BJ (cell line): Measurements from ENCODE around the gene CPA4. TPM values are rescaled to one million over a fixed set of nuclear protein-coding genes. Genes with fewer than 3 reads are reported as not detected.

Source experiments
- CTCF ChIA-PET: fragments of 350-600 bp; formaldehyde crosslinking; extraction: SDS; loops from one replicate; lab custom pipeline; 2021; ENCODE audit warnings: antibody characterized with exemption, inconsistent platforms; lab: Yijun Ruan, JAX
- POLR2A ChIA-PET: fragments of 300-600 bp; sonication (Branson Sonifier 250); formaldehyde crosslinking; extraction: SDS; loops from one replicate; lab custom pipeline; 2021; ENCODE audit warnings: antibody characterized with exemption; lab: Charles Lee
- DNase-seq: peaks from one replicate; pipeline ENCODE4 v3.0.0-alpha.2; 2011; ENCODE audit warnings: low read depth
- H3K27me3 ChIP-seq: 2 replicates; pipeline ENCODE4 v1.6.0; 2011; ENCODE audit warnings: low read length; ENCODE audit not compliant: control insufficient read depth, insufficient read depth
- H3K36me3 ChIP-seq: 2 replicates; pipeline ENCODE4 v1.5.1; 2011; ENCODE audit warnings: low read length; ENCODE audit not compliant: control insufficient read depth, insufficient read depth
- H3K4me3 ChIP-seq: 2 replicates; pipeline ENCODE4 v1.5.1; 2011; ENCODE audit warnings: low read depth, mild to moderate bottlenecking, control low read depth, low read length
- CTCF ChIP-seq: IDR thresholded peaks from 2 replicates; pipeline ENCODE4 v1.5.1; 2011; ENCODE audit warnings: low read depth, mild to moderate bottlenecking, control low read depth, inconsistent platforms, low read length, moderate library complexity; ENCODE audit not compliant: insufficient read depth
- polyA plus RNA-seq: library from polyadenylated mRNA; depleted of rRNA; stranded (reverse); fragments of >200 nt; gene quantifications from 2 replicates; pipeline ENCODE4 v1.2.3, GENCODE V29; 2011

Gene CPA4
- polyA plus RNA-seq, 1 experiment: 52.5 TPM

DNA sequence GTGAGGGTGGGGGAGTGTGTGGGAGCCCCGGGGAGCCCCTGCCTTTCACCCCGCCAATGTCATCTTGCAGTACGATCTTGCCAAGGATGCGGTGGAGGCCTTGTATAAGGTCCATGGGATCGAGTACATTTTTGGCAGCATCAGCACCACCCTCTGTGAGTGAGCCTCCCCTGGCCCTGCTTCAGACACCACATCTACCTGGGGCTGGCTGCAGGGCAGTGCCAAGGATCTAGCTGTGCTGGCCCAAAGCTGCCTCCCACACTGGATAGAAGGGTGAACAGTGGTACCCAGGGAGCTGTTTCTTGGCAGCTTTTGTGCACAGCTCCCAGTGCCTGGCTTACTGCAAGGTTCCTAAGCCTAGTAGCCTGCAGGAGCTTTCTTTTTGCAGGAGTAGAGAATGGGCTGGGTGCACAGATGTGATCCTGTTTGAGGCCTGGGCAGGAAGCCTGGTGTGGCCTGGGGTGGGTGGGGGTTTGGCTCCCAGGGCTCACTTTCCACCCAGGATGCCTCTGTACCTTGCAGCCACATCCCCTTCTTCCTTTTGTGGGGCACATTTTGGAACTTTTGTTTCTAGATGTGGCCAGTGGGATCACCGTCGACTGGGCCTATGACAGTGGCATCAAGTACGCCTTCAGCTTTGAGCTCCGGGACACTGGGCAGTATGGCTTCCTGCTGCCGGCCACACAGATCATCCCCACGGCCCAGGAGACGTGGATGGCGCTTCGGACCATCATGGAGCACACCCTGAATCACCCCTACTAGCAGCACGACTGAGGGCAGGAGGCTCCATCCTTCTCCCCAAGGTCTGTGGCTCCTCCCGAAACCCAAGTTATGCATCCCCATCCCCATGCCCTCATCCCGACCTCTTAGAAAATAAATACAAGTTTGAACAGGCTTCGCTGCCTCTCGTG lies 75.1 kb downstream of the CPA4 start:
- no peaks in the 10 kb centered on the region for H3K27me3 ChIP-seq
- no peak overlapping the region for H3K4me3 ChIP-seq
- ChIA-PET POLR2A (no interaction called here), CTCF (interaction anchor here (0.6 to 0.9 kb wide), 2 partner anchors 11 to 15 kb away, joined by 3 to 4 read pairs; no protein-coding TSS in a partner anchor)
- no peak for TF ChIP-seq CTCF
- DNase-seq: no peak
- no peaks in the 10 kb centered on the region for H3K36me3 ChIP-seq

DNA sequence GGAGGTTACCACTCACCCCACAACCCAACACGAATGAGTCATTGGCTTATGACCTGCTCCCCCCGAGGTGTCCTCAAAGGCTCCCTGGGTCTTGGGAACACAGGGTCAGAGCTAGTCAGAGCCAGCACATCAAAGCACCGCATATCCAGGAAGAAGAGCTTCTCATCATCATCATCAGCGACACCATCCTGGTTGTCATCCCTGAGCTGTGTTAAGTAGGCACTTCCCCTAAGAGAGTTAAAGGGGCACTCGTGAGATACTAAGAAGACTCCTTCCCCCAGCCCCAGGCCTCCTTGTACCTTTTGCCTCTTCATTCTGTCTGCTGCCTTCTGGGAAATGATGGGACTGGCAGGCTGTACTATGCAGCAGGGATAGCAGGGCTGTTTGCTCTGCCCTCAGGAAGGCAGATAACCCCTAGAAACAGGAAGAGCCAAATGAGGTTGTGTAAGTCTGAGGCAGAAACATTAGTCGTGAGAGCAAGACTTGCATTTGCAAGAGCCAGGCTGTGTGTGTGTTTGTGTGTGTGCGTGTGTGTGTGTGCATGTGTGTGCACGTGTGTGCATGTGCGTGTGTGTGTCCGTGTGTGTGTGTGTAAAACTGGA lies 76.2 kb downstream of the CPA4 start:
- DNase-seq: no peak

DNA sequence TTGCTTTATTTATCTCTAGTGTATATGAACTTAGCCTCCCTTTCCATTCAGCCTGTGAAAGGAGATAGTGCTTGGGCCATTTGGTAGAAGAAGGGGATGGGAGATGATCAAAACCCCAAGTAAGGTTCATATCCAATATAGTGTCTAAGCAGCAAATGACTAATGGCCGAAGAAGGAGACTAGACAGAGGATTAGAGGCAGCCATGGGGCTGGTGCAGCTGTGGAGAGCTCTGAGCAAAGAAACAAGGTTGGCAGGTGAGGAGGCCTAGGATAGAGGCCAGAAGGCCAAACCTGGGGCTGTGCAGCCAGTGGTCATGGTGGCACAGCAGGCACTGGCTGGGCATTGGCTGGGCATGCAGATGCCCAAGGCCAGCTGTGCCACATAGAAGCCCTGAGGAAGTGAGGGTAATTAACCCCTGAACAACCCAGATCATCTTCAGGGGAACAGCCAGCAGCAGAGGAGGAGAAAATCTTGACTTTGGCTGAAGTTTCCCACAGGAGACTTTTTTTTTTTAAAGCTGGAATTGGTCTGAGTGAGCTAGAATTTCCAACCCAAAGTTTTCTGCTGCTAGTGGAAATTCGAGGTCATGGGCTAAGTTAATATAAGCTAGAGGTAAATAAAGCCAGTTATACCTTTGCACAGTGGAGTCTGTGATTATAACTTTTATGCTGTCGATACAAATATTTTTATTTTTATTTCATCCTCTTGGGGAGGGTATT lies 77.0 kb downstream of the CPA4 start:
- POLR2A ChIA-PET: no interaction called here
- no peaks in the 10 kb centered on the region for H3K27me3 ChIP-seq
- no peaks in the 10 kb centered on the region for H3K36me3 ChIP-seq
- TF ChIP-seq CTCF: no peak
- no peak overlapping the region for H3K4me3 ChIP-seq
- DNase-seq: no peak
- CTCF ChIA-PET: interaction anchor here (0.6 kb wide), 1 partner anchor 898 kb away, joined by 3 read pairs; no protein-coding TSS in a partner anchor

More for the DNA sequence above, 76.2 kb downstream of the CPA4 start:
- Histone ChIP-seq H3K27me3 (no peaks in the 10 kb centered on the region), H3K36me3 (no peaks in the 10 kb centered on the region), H3K4me3 (no peak overlapping the region)
- CTCF ChIA-PET: no interaction called here
- POLR2A ChIA-PET: no interaction called here
- no peak for TF ChIP-seq CTCF

- H3K4me3 ChIP-seq: no peak overlapping the region
- no peaks in the 10 kb centered on the region for H3K27me3 ChIP-seq
- no peak for DNase-seq
- H3K36me3 ChIP-seq: no peaks in the 10 kb centered on the region
- TF ChIP-seq CTCF: no peak
- ChIA-PET POLR2A (interaction anchor here (0.6 kb wide), 1 partner anchor 21 kb away, joined by 6 read pairs; no protein-coding TSS in a partner anchor), CTCF (interaction anchor here (0.6 to 1.5 kb wide), 2 partner anchors 10 to 94 kb away, joined by 3 read pairs; no protein-coding TSS in a partner anchor)
These were observed 78.1 kb downstream of the CPA4 start for GRCh38 chr7:130371046-130371445.
